Brain microvascular endothelial cell (primary cell): ENCODE measurements around the gene BPGM.

Experiments
- DNase-seq: peaks from one replicate; pipeline ENCODE4 v3.0.0-alpha.2; 2020
- H3K27ac ChIP-seq: fragments of 250-450 bp; sonication (Bioruptor Pico); 2 replicates; pipeline ENCODE4 v1.5.1; 2020; ENCODE audit warnings: mild to moderate bottlenecking, moderate library complexity
- H3K27me3 ChIP-seq: fragments of 250-450 bp; sonication (Bioruptor Pico); replicated peaks from 2 replicates; pipeline ENCODE4 v1.5.1; 2020; ENCODE audit warnings: mild to moderate bottlenecking
- H3K36me3 ChIP-seq: fragments of 250-450 bp; sonication (Bioruptor Pico); replicated peaks from 2 replicates; pipeline ENCODE4 v1.5.1; 2020; ENCODE audit warnings: mild to moderate bottlenecking
- H3K4me3 ChIP-seq: 2 replicates; pipeline ENCODE4 v1.5.1; 2011; ENCODE audit warnings: low read depth, mild to moderate bottlenecking, control low read depth, low read length, moderate library complexity
- CTCF ChIP-seq: IDR thresholded peaks from 2 replicates; pipeline ENCODE4 v1.5.1; 2011; ENCODE audit warnings: low read depth, mild to moderate bottlenecking, moderate library complexity, low read length, control low read depth, inconsistent platforms; ENCODE audit errors: missing control alignments
- in situ Hi-C: cut with HindIII; loops from 2 replicates; pipeline ENCODE4 v1.10.0; 2017; ENCODE audit warnings: low sequenced_read_pairs, low pct_ligation_motif_present

The BPGM gene

GRCh38 chr7:134636008-134636449 is 10.6 kb upstream of the BPGM start:
- no peak for TF ChIP-seq CTCF
- no peak for DNase-seq

GRCh38 chr7:134637441-134637840 is 9.2 kb upstream of the BPGM start:
- in situ Hi-C loops = no loop called here
- Histone ChIP-seq H3K27me3 (no peaks in the 10 kb centered on the region), H3K4me3 (no peak overlapping the region), H3K36me3 (no peaks in the 10 kb centered on the region), H3K27ac (no peak overlapping the region)
- no peak for TF ChIP-seq CTCF
- no peak for DNase-seq

More at GRCh38 chr7:134636008-134636449, 10.6 kb upstream of the BPGM start:
- no peak overlapping the region for H3K4me3 ChIP-seq
- no peaks in the 10 kb centered on the region for H3K36me3 ChIP-seq
- H3K27me3 ChIP-seq = no peaks in the 10 kb centered on the region
- in situ Hi-C loops = no loop called here
- H3K27ac ChIP-seq = no peak overlapping the region

GRCh38 chr7:134637934-134638719 is 8.5 kb upstream of the BPGM start:
- no peak for DNase-seq
- no peaks in the 10 kb centered on the region for H3K27me3 ChIP-seq
- TF ChIP-seq CTCF = no peak
- no peak overlapping the region for H3K27ac ChIP-seq
- no peak overlapping the region for H3K4me3 ChIP-seq
- in situ Hi-C loops = no loop called here
- no peaks in the 10 kb centered on the region for H3K36me3 ChIP-seq

GRCh38 chr7:134639061-134639460 is 7.6 kb upstream of the BPGM start:
- Histone ChIP-seq H3K27me3 (no peaks in the 10 kb centered on the region), H3K36me3 (no peaks in the 10 kb centered on the region), H3K4me3 (no peak overlapping the region), H3K27ac (no peak overlapping the region)
- in situ Hi-C loops = no loop called here
- TF ChIP-seq CTCF = no peak
- no peak for DNase-seq

GRCh38 chr7:134639683-134640279 is 6.9 kb upstream of the BPGM start:
- DNase-seq = no peak
- no peak for TF ChIP-seq CTCF
- H3K27ac ChIP-seq = no peak overlapping the region
- no peak overlapping the region for H3K4me3 ChIP-seq
- in situ Hi-C loops = no loop called here
- H3K36me3 ChIP-seq = no peaks in the 10 kb centered on the region
- H3K27me3 ChIP-seq = no peaks in the 10 kb centered on the region
